Keratinocyte (primary cell): ENCODE data around the gene ZBTB48.

Experiments
- EZH2 ChIP-seq: IDR thresholded peaks from one replicate; pipeline ENCODE4 v1.6.1; 2012; ENCODE audit warnings: inconsistent platforms, mild to moderate bottlenecking, low read length, moderate library complexity
- TF ChIP-seq, protein P1 (sequence below), 3 experiments: IDR thresholded peaks in 1 of 3; conservative IDR thresholded peaks in 1 of 3; optimal IDR thresholded peaks in 1 of 3; 2 replicates in 2 of 3; 3 replicates in 1 of 3; pipeline versions ENCODE3 to v1.5.1; 2011; ENCODE audit warnings: low read length in 3 of 3, mild to moderate bottlenecking in 3 of 3, moderate library complexity in 2 of 3, control low read depth in 1 of 3, inconsistent platforms in 1 of 3; ENCODE audit not compliant: insufficient read depth in 2 of 3; ENCODE audit errors: extremely low read depth in 1 of 3

- TF ChIP-seq EZH2 = no peak
- TF ChIP-seq, protein P1, sequence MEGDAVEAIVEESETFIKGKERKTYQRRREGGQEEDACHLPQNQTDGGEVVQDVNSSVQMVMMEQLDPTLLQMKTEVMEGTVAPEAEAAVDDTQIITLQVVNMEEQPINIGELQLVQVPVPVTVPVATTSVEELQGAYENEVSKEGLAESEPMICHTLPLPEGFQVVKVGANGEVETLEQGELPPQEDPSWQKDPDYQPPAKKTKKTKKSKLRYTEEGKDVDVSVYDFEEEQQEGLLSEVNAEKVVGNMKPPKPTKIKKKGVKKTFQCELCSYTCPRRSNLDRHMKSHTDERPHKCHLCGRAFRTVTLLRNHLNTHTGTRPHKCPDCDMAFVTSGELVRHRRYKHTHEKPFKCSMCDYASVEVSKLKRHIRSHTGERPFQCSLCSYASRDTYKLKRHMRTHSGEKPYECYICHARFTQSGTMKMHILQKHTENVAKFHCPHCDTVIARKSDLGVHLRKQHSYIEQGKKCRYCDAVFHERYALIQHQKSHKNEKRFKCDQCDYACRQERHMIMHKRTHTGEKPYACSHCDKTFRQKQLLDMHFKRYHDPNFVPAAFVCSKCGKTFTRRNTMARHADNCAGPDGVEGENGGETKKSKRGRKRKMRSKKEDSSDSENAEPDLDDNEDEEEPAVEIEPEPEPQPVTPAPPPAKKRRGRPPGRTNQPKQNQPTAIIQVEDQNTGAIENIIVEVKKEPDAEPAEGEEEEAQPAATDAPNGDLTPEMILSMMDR (optimal IDR thresholded peaks at IDR 0.05 in 1 of 3, IDR thresholded peaks at IDR 0.05 in 1 of 3, conservative IDR thresholded peaks at IDR 0.05 in 1 of 3; ENCODE audit: extremely low read depth in 1 of 3, insufficient read depth in 2 of 3, low read length in 3 of 3) = no peak
These were observed 10.8 kb upstream of the ZBTB48 start for GRCh38 chr1:6569033-6569432.
